Skeletal muscle satellite cell (primary cell): ENCODE results near the gene DDAH1.

Source experiments
- H3K27me3 ChIP-seq: 2 replicates; pipeline ENCODE4 v1.7.0; 2013; ENCODE audit warnings: low read length; ENCODE audit not compliant: control insufficient read depth, insufficient read depth
- H3K36me3 ChIP-seq: 2 replicates; pipeline ENCODE4 v1.7.0; 2013; ENCODE audit warnings: mild to moderate bottlenecking, control low read depth, low read length; ENCODE audit not compliant: insufficient read depth
- H3K4me1 ChIP-seq: 2 replicates; pipeline ENCODE4 v1.7.0; 2013; ENCODE audit warnings: low read length; ENCODE audit not compliant: control insufficient read depth, insufficient read depth
- H3K4me2 ChIP-seq: 2 replicates; pipeline ENCODE4 v1.7.0; 2013; ENCODE audit warnings: mild to moderate bottlenecking, low read length
- H3K4me3 ChIP-seq: 2 replicates; pipeline ENCODE4 v1.7.0; 2013; ENCODE audit warnings: low read length
- H3K9ac ChIP-seq: 2 replicates; pipeline ENCODE4 v1.7.0; 2013; ENCODE audit warnings: mild to moderate bottlenecking, low read depth, low read length, moderate library complexity
- H3K9me3 ChIP-seq: replicated peaks from 2 replicates; pipeline ENCODE4 v1.7.0; 2013; ENCODE audit warnings: mild to moderate bottlenecking, control low read depth, low read length

The DDAH1 gene

GRCh38 chr1:85453640-85454194 is 11.2 kb downstream of the DDAH1 start:
- peaks cover 19% of the 10 kb centered on the region for H3K36me3 ChIP-seq
- no peak overlapping the region for H3K9ac ChIP-seq
- no peak overlapping the region for H3K4me2 ChIP-seq
- H3K9me3 ChIP-seq: no peaks in the 10 kb centered on the region
- no peak overlapping the region for H3K4me3 ChIP-seq
- H3K27me3 ChIP-seq: no peaks in the 10 kb centered on the region
- peaks cover 42% of the 10 kb centered on the region for H3K4me1 ChIP-seq

GRCh38 chr1:85452948-85453347 is 12.0 kb downstream of the DDAH1 start:
- Histone ChIP-seq H3K4me3 (no peak overlapping the region), H3K4me1 (peaks cover 50% of the 10 kb centered on the region), H3K4me2 (no peak overlapping the region), H3K27me3 (no peaks in the 10 kb centered on the region), H3K36me3 (peaks cover 19% of the 10 kb centered on the region), H3K9ac (no peak overlapping the region), H3K9me3 (no peaks in the 10 kb centered on the region)

- peaks cover 22% of the 10 kb centered on the region for H3K36me3 ChIP-seq
Observed at GRCh38 chr1:85451236-85451830, 13.6 kb downstream of the DDAH1 start.

GRCh38 chr1:85450832-85451231 is 14.1 kb downstream of the DDAH1 start:
- Histone ChIP-seq H3K4me3 (no peak overlapping the region), H3K9ac (no peak overlapping the region), H3K27me3 (no peaks in the 10 kb centered on the region), H3K4me2 (no peak overlapping the region), H3K9me3 (no peaks in the 10 kb centered on the region), H3K36me3 (peaks cover 22% of the 10 kb centered on the region), H3K4me1 (peaks cover 69% of the 10 kb centered on the region)

More at GRCh38 chr1:85451236-85451830, 13.6 kb downstream of the DDAH1 start:
- no peaks in the 10 kb centered on the region for H3K27me3 ChIP-seq
- no peaks in the 10 kb centered on the region for H3K9me3 ChIP-seq
- H3K9ac ChIP-seq: no peak overlapping the region
- peaks cover 66% of the 10 kb centered on the region for H3K4me1 ChIP-seq
- no peak overlapping the region for H3K4me2 ChIP-seq
- H3K4me3 ChIP-seq: no peak overlapping the region

- Histone ChIP-seq H3K27me3 (no peaks in the 10 kb centered on the region), H3K9ac (no peak overlapping the region), H3K4me3 (no peak overlapping the region), H3K4me1 (peaks cover 64% of the 10 kb centered on the region), H3K36me3 (peaks cover 25% of the 10 kb centered on the region), H3K9me3 (no peaks in the 10 kb centered on the region), H3K4me2 (no peak overlapping the region)
Observed at GRCh38 chr1:85449356-85449755, 15.6 kb downstream of the DDAH1 start.

GRCh38 chr1:85448358-85448757 is 16.6 kb downstream of the DDAH1 start:
- H3K4me1 ChIP-seq: peaks cover 54% of the 10 kb centered on the region
- H3K36me3 ChIP-seq: peaks cover 25% of the 10 kb centered on the region
- peak overlapping the region; percentile 28 for H3K9ac ChIP-seq
- no peaks in the 10 kb centered on the region for H3K27me3 ChIP-seq
- peak overlapping the region; percentile 3 for H3K4me2 ChIP-seq
- no peak overlapping the region for H3K4me3 ChIP-seq
- H3K9me3 ChIP-seq: no peaks in the 10 kb centered on the region

- Histone ChIP-seq H3K4me3 (no peak overlapping the region), H3K27me3 (no peaks in the 10 kb centered on the region), H3K4me2 (peak overlapping the region; percentile 14), H3K4me1 (peaks cover 47% of the 10 kb centered on the region), H3K9me3 (no peaks in the 10 kb centered on the region), H3K36me3 (peaks cover 25% of the 10 kb centered on the region), H3K9ac (no peak overlapping the region)
Observed at GRCh38 chr1:85447006-85447943, 17.7 kb downstream of the DDAH1 start.

GRCh38 chr1:85445906-85446305 is 19.1 kb downstream of the DDAH1 start:
- Histone ChIP-seq H3K27me3 (no peaks in the 10 kb centered on the region), H3K4me1 (peaks cover 43% of the 10 kb centered on the region), H3K4me3 (no peak overlapping the region)

GRCh38 chr1:85444381-85444780 is 20.6 kb downstream of the DDAH1 start:
- no peak overlapping the region for H3K4me3 ChIP-seq
- H3K9me3 ChIP-seq: no peaks in the 10 kb centered on the region
- no peaks in the 10 kb centered on the region for H3K27me3 ChIP-seq
- peaks cover 10% of the 10 kb centered on the region for H3K36me3 ChIP-seq
- no peak overlapping the region for H3K9ac ChIP-seq
- H3K4me1 ChIP-seq: peaks cover 53% of the 10 kb centered on the region
- no peak overlapping the region for H3K4me2 ChIP-seq

More at GRCh38 chr1:85445906-85446305, 19.1 kb downstream of the DDAH1 start:
- Histone ChIP-seq H3K9me3 (no peaks in the 10 kb centered on the region), H3K36me3 (peaks cover 24% of the 10 kb centered on the region), H3K4me2 (no peak overlapping the region), H3K9ac (no peak overlapping the region)

- H3K27me3 ChIP-seq: no peaks in the 10 kb centered on the region
- H3K9ac ChIP-seq: no peak overlapping the region
- no peak overlapping the region for H3K4me3 ChIP-seq
- no peaks in the 10 kb centered on the region for H3K9me3 ChIP-seq
- H3K36me3 ChIP-seq: peaks cover 3% of the 10 kb centered on the region
- H3K4me2 ChIP-seq: no peak overlapping the region
- peaks cover 37% of the 10 kb centered on the region for H3K4me1 ChIP-seq
Observed at GRCh38 chr1:85440612-85441011, 24.3 kb downstream of the DDAH1 start.

GRCh38 chr1:85438353-85438752 is 26.6 kb downstream of the DDAH1 start:
- H3K4me1 ChIP-seq: peaks cover 35% of the 10 kb centered on the region
- no peaks in the 10 kb centered on the region for H3K27me3 ChIP-seq
- no peaks in the 10 kb centered on the region for H3K36me3 ChIP-seq
- H3K4me2 ChIP-seq: peak overlapping the region; percentile 46
- peak overlapping the region; percentile 19 for H3K9ac ChIP-seq
- H3K4me3 ChIP-seq: no peak overlapping the region
- no peaks in the 10 kb centered on the region for H3K9me3 ChIP-seq
